NCI-H1694 treated with DMSO at 0.1 percent for 48 hours (cell line): ENCODE measurements around the gene ZNF556.
A peak's percentile ranks its signal among the peaks of the same experiment; 100 is the strongest.

Source experiments
- DNase-seq: peaks from one replicate; lab custom pipeline; 2025; lab: John Stamatoyannopoulos, UW

The ZNF556 gene

DNA sequence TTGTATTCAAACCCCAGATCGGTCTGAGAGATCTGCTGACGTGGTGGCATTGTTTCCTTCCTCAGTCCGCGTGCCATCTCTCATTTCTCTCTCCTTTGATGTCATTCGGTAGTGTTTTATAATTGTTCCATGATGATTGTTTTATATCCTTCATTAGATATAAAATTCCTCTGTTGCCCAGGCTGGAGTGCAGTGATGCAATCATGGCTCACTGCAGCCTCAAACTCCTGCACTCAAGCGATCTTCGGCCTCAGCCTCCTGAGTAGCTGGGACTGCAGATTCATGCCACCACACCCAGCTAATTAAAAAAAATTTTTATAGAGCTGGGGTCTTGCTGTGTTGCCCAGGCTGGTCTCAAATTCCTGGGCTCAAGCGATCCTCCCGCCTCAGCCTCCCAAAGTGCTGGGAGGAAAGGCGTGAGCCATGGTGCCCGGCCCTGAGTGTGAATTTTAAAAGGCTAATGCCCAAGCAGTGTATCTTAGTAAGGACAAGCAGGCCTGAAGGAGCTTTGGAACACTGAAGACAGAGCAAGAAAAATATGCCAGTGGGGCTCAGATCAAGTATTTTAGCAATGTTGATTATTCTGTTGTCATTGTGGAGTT lies 38.9 kb downstream of the ZNF556 start:
- DNase-seq: no peak

DNA sequence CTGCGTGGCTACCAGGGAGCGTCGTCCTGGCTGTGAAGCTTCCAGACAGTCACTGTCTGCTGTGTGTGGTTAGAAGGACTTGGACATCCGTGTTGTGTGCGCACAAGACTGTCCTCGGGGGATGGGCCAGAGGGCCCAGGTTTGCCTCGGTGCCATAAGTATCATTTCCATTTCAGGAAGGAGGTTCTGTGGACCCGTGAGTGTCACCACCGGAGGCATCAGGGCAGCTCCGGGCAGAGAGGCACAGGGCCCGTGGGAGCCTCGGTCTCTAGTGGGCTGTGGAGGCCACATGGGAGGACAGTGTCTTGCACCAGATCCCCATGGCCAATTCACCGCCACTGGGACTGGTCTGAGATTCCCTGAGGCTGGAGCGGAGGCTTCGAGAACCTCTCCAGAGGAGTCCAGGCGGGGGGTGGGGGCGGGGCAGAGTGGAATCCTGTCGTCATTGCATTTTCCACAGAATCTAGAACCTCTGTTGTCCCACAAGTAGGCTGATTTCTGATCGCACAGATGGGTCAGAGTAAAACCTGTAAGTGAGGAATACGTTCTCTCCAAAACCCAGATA lies 39.6 kb downstream of the ZNF556 start:
- DNase-seq: no peak

DNA sequence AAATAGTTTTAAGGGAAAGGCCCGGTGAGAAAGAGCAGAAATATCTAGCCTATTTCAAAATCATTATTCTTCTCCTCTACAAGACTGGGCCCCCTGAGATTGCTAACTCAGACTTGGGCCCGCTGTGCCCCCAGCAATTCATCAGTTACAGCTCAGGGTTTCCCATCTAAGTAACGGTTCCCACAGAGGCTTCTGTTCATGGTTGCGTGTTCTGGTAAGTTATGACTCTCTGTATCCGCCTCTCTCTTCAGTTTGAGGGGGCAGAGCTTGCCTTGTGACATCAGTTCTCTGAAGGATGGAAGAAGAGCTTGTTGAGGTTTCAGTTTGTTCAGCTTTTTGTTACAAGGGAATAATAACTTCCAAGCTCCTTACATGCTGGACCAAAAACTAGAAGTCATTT lies 45.2 kb downstream of the ZNF556 start:
- DNase-seq: no peak

DNA sequence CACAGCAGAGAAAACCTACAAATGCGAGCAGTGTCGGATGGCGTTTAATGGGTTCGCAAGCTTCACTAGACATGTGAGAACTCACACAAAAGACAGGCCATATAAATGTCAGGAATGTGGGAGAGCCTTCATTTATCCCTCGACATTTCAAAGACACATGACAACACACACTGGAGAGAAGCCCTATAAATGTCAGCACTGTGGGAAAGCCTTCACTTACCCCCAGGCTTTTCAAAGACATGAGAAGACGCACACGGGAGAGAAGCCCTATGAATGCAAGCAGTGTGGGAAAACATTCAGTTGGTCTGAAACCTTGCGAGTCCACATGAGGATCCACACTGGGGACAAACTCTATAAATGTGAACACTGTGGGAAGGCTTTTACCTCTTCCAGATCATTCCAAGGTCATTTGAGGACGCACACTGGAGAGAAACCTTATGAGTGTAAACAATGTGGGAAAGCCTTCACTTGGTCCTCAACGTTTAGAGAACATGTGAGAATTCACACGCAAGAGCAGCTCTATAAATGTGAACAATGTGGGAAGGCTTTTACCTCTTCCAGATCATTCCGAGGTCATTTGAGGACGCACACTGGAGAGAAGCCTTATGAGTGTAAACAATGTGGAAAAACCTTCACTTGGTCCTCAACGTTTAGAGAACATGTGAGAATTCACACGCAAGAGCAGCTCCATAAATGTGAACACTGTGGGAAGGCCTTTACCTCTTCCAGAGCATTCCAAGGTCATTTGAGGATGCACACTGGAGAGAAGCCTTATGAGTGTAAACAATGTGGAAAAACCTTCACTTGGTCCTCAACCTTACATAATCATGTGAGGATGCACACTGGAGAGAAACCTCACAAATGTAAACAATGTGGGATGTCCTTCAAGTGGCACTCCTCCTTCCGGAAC lies 50.4 kb downstream of the ZNF556 start:
- no peak for DNase-seq

DNA sequence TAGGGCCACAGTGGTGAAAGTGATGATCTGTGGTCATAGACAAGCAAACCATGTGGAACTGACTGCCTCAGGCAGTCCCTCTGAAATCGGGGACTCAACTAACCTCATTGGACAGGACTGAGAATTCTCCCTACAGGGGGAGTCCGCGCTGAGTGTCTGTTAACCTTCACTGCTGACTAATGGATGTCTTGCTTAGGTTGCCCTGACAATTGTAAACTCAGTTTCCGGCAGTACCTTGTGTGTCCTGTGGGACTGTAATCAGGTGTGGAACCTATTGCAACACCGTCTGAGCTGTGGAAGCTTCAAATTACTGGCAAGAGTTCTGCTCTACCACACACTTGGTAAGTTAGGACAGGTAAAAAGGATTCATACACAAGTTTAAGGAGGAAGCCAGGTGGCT lies 55.9 kb downstream of the ZNF556 start:
- no peak for DNase-seq

DNA sequence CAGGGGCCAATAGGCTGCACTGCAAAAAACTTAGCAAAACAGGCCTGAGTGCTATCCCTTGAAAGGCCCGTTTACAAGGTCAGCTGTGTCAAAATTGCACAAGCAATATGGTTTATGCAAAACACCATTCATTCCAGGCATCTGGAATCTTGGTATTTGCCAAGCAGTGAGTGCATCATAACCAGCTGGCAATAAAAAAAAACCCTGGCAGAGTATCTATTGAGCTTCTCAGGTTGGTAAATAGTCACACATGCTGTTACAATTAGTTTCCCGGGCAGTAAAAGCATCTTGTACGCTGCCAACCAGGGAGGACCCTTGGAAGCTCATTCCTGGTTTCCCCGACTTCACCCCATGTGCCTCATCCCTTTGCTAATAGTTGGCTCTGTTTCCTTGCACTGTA lies 56.4 kb downstream of the ZNF556 start:
- peak; percentile 59 for DNase-seq

DNA sequence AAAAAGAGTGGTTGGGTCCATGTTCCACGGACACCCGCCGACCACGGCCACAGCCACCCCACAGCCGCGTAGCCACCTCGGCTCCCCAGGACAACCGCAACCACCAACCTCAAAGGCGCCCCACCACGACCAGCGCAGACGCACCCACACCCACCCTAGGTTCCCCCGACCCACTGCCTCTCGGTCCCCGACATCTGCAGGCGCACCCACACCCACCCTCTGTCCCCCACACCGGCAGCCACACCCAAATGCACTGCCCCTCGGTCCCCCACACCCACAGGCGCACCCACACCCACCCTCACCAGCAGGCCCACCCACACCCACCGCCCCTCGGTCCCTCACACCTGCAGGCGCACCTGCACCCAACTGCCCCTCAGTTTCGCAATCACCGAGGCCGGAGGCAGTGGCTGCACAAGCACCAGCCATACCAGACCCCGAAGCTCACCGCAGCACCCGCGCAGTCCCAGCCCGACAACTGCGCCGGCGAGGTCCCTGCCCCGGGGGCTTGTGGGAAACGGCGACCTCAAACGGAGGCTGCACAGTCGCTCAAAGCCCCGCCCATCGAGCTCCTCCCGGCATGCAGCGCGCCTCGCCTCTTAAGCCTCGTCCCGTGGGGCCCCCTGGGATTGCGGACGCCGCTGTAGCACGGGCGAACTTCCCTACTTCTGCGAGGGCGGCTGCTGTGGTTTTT lies 59.4 kb downstream of the ZNF556 start:
- no peak for DNase-seq

DNA sequence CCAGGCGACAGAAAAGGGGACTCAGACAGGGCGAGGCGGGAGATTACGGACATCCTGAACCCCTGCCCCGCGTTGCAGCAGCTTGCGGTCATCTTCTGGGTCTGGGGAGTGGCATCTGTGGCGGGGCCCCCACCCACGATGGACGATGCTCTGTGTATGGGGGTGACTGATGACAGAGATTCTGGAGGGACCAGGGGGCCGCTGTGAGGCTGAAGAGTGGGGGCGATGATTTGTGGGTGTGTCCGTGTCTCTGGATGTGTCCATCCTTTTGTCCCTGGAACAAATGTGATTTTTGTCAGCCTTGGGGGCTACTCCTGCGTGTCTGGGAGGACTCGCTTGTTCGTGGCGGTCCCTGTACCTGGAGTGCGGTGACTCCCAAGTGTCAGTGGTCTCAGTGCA lies 59.9 kb downstream of the ZNF556 start:
- DNase-seq: no peak
